Smooth muscle cell (in vitro differentiated cells): ENCODE results near the gene SYT2. TPM values are rescaled to one million over a fixed set of nuclear protein-coding genes. Genes with fewer than 3 reads are reported as not detected.
A peak's percentile ranks its signal among the peaks of the same experiment; 100 is the strongest.

Experiments
- DNase-seq: peaks from one replicate; lab custom pipeline; 2025; ENCODE audit not compliant: unreplicated experiment; lab: John Stamatoyannopoulos, UW
- H2AFZ ChIP-seq: fragments of 200-600 bp; sonication (generic); 2 replicates; pipeline ENCODE4 v1.6.0; 2016; ENCODE audit warnings: antibody characterized with exemption, low read depth, mild to moderate bottlenecking
- H3F3A ChIP-seq: fragments of 200-600 bp; sonication (generic); 2 replicates; pipeline ENCODE4 v1.6.0; 2017; ENCODE audit warnings: antibody characterized with exemption, low read depth
- H3K27ac ChIP-seq: fragments of 200-600 bp; sonication (generic); 2 replicates; pipeline ENCODE4 v1.5.1; 2016; ENCODE audit warnings: low read depth, mild to moderate bottlenecking
- H3K27me3 ChIP-seq: fragments of 200-600 bp; sonication (generic); 2 replicates; pipeline ENCODE4 v1.6.1; 2016; ENCODE audit warnings: low read depth, mild to moderate bottlenecking
- H3K36me3 ChIP-seq: fragments of 200-600 bp; sonication (generic); 2 replicates; pipeline ENCODE4 v1.5.1; 2016; ENCODE audit warnings: low read depth
- H3K4me1 ChIP-seq: fragments of 200-600 bp; sonication (generic); 2 replicates; pipeline ENCODE4 v1.5.1; 2016; ENCODE audit warnings: low read depth
- H3K4me2 ChIP-seq: fragments of 200-600 bp; sonication (generic); 2 replicates; pipeline ENCODE4 v1.6.0; 2016; ENCODE audit warnings: mild to moderate bottlenecking
- H3K4me3 ChIP-seq: fragments of 200-600 bp; sonication (generic); 2 replicates; pipeline ENCODE4 v1.5.1; 2016; ENCODE audit warnings: mild to moderate bottlenecking
- H3K79me2 ChIP-seq: fragments of 200-600 bp; sonication (generic); 2 replicates; pipeline ENCODE4 v1.6.0; 2016; ENCODE audit warnings: low read depth, mild to moderate bottlenecking
- H3K9ac ChIP-seq: fragments of 200-600 bp; sonication (generic); 2 replicates; pipeline ENCODE4 v1.6.0; 2016; ENCODE audit warnings: low read depth
- H3K9me3 ChIP-seq: fragments of 200-600 bp; sonication (generic); replicated peaks from 2 replicates; pipeline ENCODE4 v1.5.1; 2016; ENCODE audit warnings: low read depth
- H4K20me1 ChIP-seq: fragments of 200-600 bp; sonication (generic); 2 replicates; pipeline ENCODE4 v1.6.0; 2016; ENCODE audit warnings: low read depth
- WGBS: methylation state at CpG from one replicate; pipeline ENCODE4 v1.1.7; 2016; ENCODE audit warnings: low lambda C conversion rate; 5-methylcytosine and 5-hydroxymethylcytosine counted together
- polyA plus RNA-seq: library from polyadenylated mRNA; unstranded; fragments of >200 nt; fragmentation: Nextera tagmentation; extraction: Ambion mirVana; gene quantifications from 2 replicates; pipeline ENCODE4 v1.2.1, GENCODE V29; 2016
- total RNA-seq: library from RNA; depleted of rRNA; stranded (reverse); fragments of >200 nt; gene quantifications from 2 replicates; pipeline ENCODE4 v1.2.3, GENCODE V29; 2014
- TF ChIP-seq, protein P1 (sequence below): fragments of 200-600 bp; sonication (generic); IDR thresholded peaks from 2 replicates; pipeline ENCODE4 v1.5.1; 2017; ENCODE audit warnings: borderline replicate concordance, mild to moderate bottlenecking, antibody characterized with exemption; ENCODE audit not compliant: insufficient read depth, poor library complexity, severe bottlenecking

SYT2 gene
- total and polyA plus RNA-seq, 2 experiments from 2014 or later: not detected

DNA sequence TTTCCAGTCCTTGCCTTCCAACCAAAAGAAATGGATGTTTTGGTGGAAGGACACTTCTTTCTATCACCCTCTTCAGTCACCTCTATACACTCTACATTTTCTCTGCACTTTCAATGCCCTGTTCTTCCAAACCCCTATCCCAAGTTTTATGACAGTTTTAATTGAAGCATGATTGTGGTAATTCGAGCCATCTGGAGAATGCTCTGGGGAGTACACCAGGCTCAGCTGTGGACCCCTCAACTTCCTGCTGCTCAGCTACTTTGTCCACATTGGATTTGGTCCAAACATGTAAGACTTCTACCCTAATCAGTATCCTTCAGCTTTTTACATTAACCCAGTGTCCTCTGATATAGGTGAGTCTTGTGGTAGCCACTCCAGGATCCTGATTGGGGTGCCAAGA lies 129.6 kb downstream of the SYT2 start:
- 96% methylated on average over 1 of the region's 1 CpG for WGBS
- H3K27me3 ChIP-seq: no peaks in the 10 kb centered on the region
- no peaks in the 10 kb centered on the region for H4K20me1 ChIP-seq
- no peak overlapping the region for H3K27ac ChIP-seq
- no peak overlapping the region for H3K4me3 ChIP-seq
- H2AFZ ChIP-seq: no peak overlapping the region
- H3K36me3 ChIP-seq: no peaks in the 10 kb centered on the region
- TF ChIP-seq, protein P1, sequence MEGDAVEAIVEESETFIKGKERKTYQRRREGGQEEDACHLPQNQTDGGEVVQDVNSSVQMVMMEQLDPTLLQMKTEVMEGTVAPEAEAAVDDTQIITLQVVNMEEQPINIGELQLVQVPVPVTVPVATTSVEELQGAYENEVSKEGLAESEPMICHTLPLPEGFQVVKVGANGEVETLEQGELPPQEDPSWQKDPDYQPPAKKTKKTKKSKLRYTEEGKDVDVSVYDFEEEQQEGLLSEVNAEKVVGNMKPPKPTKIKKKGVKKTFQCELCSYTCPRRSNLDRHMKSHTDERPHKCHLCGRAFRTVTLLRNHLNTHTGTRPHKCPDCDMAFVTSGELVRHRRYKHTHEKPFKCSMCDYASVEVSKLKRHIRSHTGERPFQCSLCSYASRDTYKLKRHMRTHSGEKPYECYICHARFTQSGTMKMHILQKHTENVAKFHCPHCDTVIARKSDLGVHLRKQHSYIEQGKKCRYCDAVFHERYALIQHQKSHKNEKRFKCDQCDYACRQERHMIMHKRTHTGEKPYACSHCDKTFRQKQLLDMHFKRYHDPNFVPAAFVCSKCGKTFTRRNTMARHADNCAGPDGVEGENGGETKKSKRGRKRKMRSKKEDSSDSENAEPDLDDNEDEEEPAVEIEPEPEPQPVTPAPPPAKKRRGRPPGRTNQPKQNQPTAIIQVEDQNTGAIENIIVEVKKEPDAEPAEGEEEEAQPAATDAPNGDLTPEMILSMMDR: no peak
- no peaks in the 10 kb centered on the region for H3K9me3 ChIP-seq
- H3F3A ChIP-seq: peaks cover 24% of the 10 kb centered on the region
- no peak for DNase-seq
- no peak overlapping the region for H3K4me2 ChIP-seq
- H3K9ac ChIP-seq: no peak overlapping the region
- peaks cover 41% of the 10 kb centered on the region for H3K4me1 ChIP-seq
- H3K79me2 ChIP-seq: no peaks in the 10 kb centered on the region

DNA sequence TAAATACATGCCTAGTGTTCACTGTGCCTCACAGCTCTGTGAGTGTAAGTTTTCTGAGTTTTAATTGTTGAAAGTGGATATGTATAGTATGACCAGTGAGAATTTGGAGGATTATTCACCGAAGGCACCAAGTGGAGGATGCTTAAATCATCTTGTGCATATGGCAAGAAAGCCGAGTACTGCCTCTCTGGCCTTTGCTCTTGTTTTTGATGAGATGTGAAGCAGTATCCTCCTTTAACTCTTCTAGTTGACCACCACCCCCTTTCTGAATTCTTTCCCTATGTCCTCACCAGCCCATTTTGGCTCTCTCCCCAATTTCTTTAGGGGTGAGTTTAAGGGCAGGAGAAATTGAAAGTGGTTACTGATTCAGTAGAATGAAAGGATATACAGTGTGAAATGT lies 130.4 kb downstream of the SYT2 start:
- Histone ChIP-seq H3F3A (peaks cover 18% of the 10 kb centered on the region), H3K27me3 (no peaks in the 10 kb centered on the region), H3K4me2 (peak overlapping the region; percentile 18), H3K36me3 (no peaks in the 10 kb centered on the region), H4K20me1 (no peaks in the 10 kb centered on the region), H3K4me1 (peaks cover 40% of the 10 kb centered on the region), H3K9ac (no peak overlapping the region), H3K79me2 (no peaks in the 10 kb centered on the region), H2AFZ (no peak overlapping the region), H3K27ac (no peak overlapping the region), H3K9me3 (no peaks in the 10 kb centered on the region), H3K4me3 (no peak overlapping the region)
- no peak for DNase-seq
- WGBS: 74% methylated on average over 2 of the region's 2 CpGs
- TF ChIP-seq, protein P1: no peak

DNA sequence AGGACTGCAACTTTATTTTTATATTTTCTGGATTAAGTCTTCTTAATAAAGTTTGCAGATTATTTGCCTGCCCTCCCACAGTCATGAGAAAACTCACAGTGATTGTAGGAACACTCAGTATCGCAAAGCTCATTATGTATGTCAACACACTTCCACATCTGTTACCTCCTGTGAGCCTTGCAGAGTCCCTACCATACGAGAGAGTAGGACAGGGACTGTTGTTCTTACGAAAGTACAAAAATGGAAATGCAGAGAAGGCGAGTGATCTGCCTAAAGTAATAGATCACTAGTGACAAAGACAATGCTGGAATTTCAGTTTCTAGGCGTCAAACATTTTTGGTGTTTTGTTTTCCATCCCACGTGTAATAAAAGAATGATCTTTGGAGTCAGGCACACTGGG lies 131.7 kb downstream of the SYT2 start:
- Histone ChIP-seq H4K20me1 (no peaks in the 10 kb centered on the region), H3K36me3 (no peaks in the 10 kb centered on the region), H3K79me2 (no peaks in the 10 kb centered on the region), H3K4me2 (peak overlapping the region; percentile 70), H3K27ac (no peak overlapping the region), H3K27me3 (no peaks in the 10 kb centered on the region), H3K4me3 (no peak overlapping the region), H3K9ac (no peak overlapping the region), H2AFZ (no peak overlapping the region), H3K4me1 (peaks cover 40% of the 10 kb centered on the region), H3F3A (peaks cover 14% of the 10 kb centered on the region), H3K9me3 (no peaks in the 10 kb centered on the region)
- TF ChIP-seq, protein P1: no peak
- DNase-seq: no peak
- WGBS: 61% methylated on average over 6 of the region's 6 CpGs

DNA sequence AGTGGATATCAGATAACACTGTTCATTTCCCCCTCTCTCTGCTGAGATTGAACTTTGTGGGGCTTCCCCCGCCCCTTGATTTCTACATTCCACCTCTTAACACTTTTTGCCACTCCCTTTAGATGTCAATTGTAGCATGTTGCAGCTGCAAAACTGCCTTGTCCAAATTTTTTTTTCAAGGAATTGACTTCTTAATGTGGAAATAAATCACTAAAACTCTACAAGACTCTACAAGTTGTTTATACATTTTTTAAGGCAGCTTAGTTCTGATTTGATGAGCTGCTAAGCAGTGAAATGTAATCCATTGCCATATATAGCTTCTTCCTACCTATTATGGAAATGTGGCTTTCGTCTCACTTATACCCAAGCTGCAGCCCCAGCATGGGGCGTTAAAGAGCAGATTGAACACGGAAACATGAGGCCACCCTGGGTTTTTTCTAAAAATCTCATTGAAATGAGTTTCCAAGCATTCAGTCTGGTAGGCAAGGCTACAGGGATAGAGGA lies 132.2 kb downstream of the SYT2 start:
- H3K9ac ChIP-seq: no peak overlapping the region

More for the DNA sequence above, 132.2 kb downstream of the SYT2 start:
- Histone ChIP-seq H3K79me2 (no peaks in the 10 kb centered on the region), H3K4me2 (peak overlapping the region; percentile 70), H2AFZ (no peak overlapping the region), H3K9me3 (no peaks in the 10 kb centered on the region), H3K4me3 (no peak overlapping the region), H3K36me3 (no peaks in the 10 kb centered on the region), H3F3A (peaks cover 14% of the 10 kb centered on the region), H3K4me1 (peaks cover 40% of the 10 kb centered on the region), H3K27ac (no peak overlapping the region), H4K20me1 (no peaks in the 10 kb centered on the region), H3K27me3 (no peaks in the 10 kb centered on the region)
- no peak for DNase-seq
- WGBS: 18% methylated on average over 4 of the region's 4 CpGs
- TF ChIP-seq, protein P1: no peak
